Measurements from ENCODE around the gene FMNL2. TPM values are rescaled to one million over a fixed set of nuclear protein-coding genes. Genes with fewer than 3 reads are reported as not detected.

The FMNL2 gene
- total RNA-seq, 1 experiment from 2014 or later: 46.5 TPM

DNA sequence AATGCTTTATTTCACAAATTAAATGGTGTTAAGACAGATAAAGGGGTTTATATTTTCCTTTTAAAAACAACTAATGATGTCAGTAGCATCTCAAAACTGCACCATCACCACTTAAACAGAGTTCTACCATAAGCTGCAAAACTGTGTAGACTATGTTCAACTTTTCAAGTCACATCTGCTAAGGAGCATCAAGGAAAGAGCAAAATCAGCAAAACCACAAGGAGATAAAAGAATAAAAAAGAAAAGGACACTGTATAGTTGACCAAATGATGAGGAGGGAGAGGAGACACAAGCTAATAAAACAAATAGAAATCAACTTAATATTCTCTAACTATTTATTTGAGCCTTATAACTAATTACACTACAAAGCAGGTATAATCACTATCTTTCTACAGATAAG is 348.4 kb downstream of the FMNL2 start:
- H3K27ac Mint-ChIP-seq (ENCODE audit: unreplicated experiment): peak overlapping the region; percentile 4
- intact Hi-C loops (cut with micrococcal nuclease; ENCODE audit: unreplicated experiment): no loop called here
- TF ChIP-seq CTCF (IDR thresholded peaks at IDR 0.05; ENCODE audit: unreplicated experiment): no peak
- H3K27me3 Mint-ChIP-seq (ENCODE audit: unreplicated experiment): no peaks in the 10 kb centered on the region
- H3K9me3 Mint-ChIP-seq (ENCODE audit: low read depth, unreplicated experiment): no peaks in the 10 kb centered on the region
- no peak for DNase-seq
- H3K4me1 Mint-ChIP-seq (ENCODE audit: low read depth, unreplicated experiment): peaks cover 8% of the 10 kb centered on the region
- CTCF ChIA-PET: no interaction called here
- no peak overlapping the region for H3K4me3 Mint-ChIP-seq (ENCODE audit: low read depth, unreplicated experiment)
- peaks cover 31% of the 10 kb centered on the region for H3K36me3 Mint-ChIP-seq (ENCODE audit: insufficient read depth, unreplicated experiment)
- BruUV-seq (replicated peaks): no TSS peak

- DNase-seq: no peak
- Mint-ChIP-seq H3K27me3 (ENCODE audit: unreplicated experiment) (no peaks in the 10 kb centered on the region), H3K9me3 (ENCODE audit: low read depth, unreplicated experiment) (no peaks in the 10 kb centered on the region), H3K4me3 (ENCODE audit: low read depth, unreplicated experiment) (no peak overlapping the region), H3K36me3 (ENCODE audit: insufficient read depth, unreplicated experiment) (peaks cover 20% of the 10 kb centered on the region), H3K27ac (ENCODE audit: unreplicated experiment) (no peak overlapping the region), H3K4me1 (ENCODE audit: low read depth, unreplicated experiment) (peaks cover 8% of the 10 kb centered on the region)
- TF ChIP-seq CTCF (IDR thresholded peaks at IDR 0.05; ENCODE audit: unreplicated experiment): no peak
- BruUV-seq (replicated peaks): no TSS peak
- CTCF ChIA-PET: no interaction called here
- intact Hi-C loops (cut with micrococcal nuclease; ENCODE audit: unreplicated experiment): no loop called here
Measured at GRCh38 chr2:152686321-152686720, 351.3 kb downstream of the FMNL2 start.

DNA sequence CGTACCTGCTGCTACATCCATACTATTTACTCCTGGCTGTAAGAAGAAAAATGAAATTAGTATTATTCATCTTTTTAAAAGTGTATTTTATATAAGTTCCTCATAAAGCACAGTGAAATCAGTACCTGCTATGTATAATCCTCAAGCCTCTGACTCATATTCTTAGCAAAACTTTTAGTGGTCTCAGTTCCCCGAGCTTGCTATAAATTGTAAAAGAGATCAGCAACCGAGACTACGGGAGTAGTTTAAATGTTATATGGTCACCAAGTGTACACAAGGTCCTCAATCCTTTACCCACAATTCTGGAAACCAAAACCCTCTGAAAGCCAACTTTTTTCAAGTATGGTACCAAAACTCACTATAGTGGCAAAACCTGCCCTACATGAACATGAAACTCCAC is 358.1 kb downstream of the FMNL2 start:
- no peak for TF ChIP-seq CTCF (IDR thresholded peaks at IDR 0.05; ENCODE audit: unreplicated experiment)
- intact Hi-C loops (cut with micrococcal nuclease; ENCODE audit: unreplicated experiment): no loop called here
- H3K4me3 Mint-ChIP-seq (ENCODE audit: low read depth, unreplicated experiment): no peak overlapping the region
- DNase-seq: no peak
- H3K4me1 Mint-ChIP-seq (ENCODE audit: low read depth, unreplicated experiment): no peaks in the 10 kb centered on the region
- H3K36me3 Mint-ChIP-seq (ENCODE audit: insufficient read depth, unreplicated experiment): peaks cover 11% of the 10 kb centered on the region
- no peaks in the 10 kb centered on the region for H3K27me3 Mint-ChIP-seq (ENCODE audit: unreplicated experiment)
- H3K9me3 Mint-ChIP-seq (ENCODE audit: low read depth, unreplicated experiment): no peaks in the 10 kb centered on the region
- BruUV-seq (replicated peaks): no TSS peak
- CTCF ChIA-PET: no interaction called here
- no peak overlapping the region for H3K27ac Mint-ChIP-seq (ENCODE audit: unreplicated experiment)

DNA sequence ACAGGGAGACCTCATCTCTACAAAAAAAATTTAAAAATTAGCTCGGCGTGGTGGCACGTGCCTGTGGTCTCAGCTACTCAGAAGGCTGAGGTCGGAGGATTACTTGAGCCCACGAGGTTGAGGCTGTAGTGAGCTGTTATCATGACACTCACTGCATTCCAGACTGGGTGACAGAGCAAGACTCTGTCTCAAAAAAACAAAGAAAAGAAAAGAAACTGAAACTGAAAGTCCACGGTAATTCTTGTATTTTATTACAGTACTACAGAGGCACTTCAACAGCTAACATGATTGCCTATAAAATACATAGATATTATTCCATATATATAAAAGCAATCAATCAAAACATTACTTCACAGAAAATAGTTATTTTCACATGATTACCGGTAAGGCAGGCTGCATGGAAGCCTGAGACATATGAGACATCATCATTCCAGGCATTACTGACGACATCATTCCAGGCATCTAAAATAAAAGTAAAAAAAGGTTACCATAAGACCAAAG is 359.2 kb downstream of the FMNL2 start:
- no peak for TF ChIP-seq CTCF (IDR thresholded peaks at IDR 0.05; ENCODE audit: unreplicated experiment)
- DNase-seq: no peak
- H3K4me3 Mint-ChIP-seq (ENCODE audit: low read depth, unreplicated experiment): peak overlapping the region; percentile 52
- intact Hi-C loops (cut with micrococcal nuclease; ENCODE audit: unreplicated experiment): loop anchor here (2.0 kb wide), 1 partner anchor 21 kb away; no protein-coding TSS in a partner anchor
- CTCF ChIA-PET: interaction anchor here (1.1 kb wide), 1 partner anchor 49 kb away, joined by 3 read pairs; no protein-coding TSS in a partner anchor
- H3K27ac Mint-ChIP-seq (ENCODE audit: unreplicated experiment): peak overlapping the region; percentile 76
- no TSS peak for BruUV-seq (replicated peaks)
- no peaks in the 10 kb centered on the region for H3K27me3 Mint-ChIP-seq (ENCODE audit: unreplicated experiment)
- no peaks in the 10 kb centered on the region for H3K9me3 Mint-ChIP-seq (ENCODE audit: low read depth, unreplicated experiment)
- H3K4me1 Mint-ChIP-seq (ENCODE audit: low read depth, unreplicated experiment): no peaks in the 10 kb centered on the region
- peaks cover 11% of the 10 kb centered on the region for H3K36me3 Mint-ChIP-seq (ENCODE audit: insufficient read depth, unreplicated experiment)

Measured in Calu3 (cell line).